Measurements from ENCODE around the gene SORL1. TPM values are rescaled to one million over a fixed set of nuclear protein-coding genes. Genes with fewer than 3 reads are reported as not detected.

SORL1 gene
- total RNA-seq, 1 donor from 2014 or later: 39.0 TPM

DNA sequence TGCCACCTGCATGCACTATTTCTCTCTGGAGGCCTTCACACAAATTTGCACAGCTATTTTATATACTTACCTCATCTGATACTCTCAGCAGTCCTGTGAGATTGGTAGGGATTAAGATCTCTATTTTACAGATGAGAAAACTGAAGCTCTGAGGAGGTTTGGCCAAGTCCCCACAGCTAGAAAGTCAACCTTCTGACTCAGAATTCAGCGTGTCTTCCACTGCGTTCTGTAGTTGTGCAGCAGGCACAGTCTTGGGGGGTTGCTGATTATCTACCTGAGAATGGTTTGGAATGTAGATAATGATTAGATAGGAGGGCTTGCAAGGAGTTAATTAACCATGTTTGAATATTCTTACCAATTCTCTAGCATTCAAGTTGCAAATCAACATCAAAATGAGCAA, 2.5 kb upstream of the SORL1 start:
- no peak overlapping the region for H3K4me3 Mint-ChIP-seq
- no peak for DNase-seq (ENCODE audit: extremely low spot score, unreplicated experiment)
- no peaks in the 10 kb centered on the region for H3K36me3 Mint-ChIP-seq
- TF ChIP-seq, protein P1, sequence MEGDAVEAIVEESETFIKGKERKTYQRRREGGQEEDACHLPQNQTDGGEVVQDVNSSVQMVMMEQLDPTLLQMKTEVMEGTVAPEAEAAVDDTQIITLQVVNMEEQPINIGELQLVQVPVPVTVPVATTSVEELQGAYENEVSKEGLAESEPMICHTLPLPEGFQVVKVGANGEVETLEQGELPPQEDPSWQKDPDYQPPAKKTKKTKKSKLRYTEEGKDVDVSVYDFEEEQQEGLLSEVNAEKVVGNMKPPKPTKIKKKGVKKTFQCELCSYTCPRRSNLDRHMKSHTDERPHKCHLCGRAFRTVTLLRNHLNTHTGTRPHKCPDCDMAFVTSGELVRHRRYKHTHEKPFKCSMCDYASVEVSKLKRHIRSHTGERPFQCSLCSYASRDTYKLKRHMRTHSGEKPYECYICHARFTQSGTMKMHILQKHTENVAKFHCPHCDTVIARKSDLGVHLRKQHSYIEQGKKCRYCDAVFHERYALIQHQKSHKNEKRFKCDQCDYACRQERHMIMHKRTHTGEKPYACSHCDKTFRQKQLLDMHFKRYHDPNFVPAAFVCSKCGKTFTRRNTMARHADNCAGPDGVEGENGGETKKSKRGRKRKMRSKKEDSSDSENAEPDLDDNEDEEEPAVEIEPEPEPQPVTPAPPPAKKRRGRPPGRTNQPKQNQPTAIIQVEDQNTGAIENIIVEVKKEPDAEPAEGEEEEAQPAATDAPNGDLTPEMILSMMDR (conservative IDR thresholded peaks at IDR 0.05): no peak
- H3K4me1 Mint-ChIP-seq (ENCODE audit: unreplicated experiment): peaks cover 33% of the 10 kb centered on the region
- no peak overlapping the region for H3K27ac Mint-ChIP-seq
- peaks cover 3% of the 10 kb centered on the region for H3K9me3 Mint-ChIP-seq
- peaks cover 10% of the 10 kb centered on the region for H3K27me3 Mint-ChIP-seq

DNA sequence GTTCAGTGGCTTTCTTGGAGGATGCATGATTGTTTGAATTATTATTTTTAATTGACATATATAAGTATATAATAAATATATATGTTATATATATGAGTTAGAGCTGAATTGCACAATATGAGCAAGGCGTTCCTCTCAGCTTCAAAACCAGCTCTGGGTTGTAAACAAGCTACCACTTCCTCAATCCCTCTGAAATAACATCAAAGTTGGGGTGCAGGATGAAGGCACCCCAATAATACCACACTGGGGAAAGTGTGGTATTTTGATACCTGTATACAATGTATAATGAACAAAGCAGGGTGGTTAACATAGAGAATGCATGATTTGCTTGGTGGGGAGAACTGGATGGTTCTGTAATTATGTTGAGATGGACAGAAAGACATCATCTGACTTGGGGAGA, 1.7 kb upstream of the SORL1 start:
- TF ChIP-seq, protein P1 (conservative IDR thresholded peaks at IDR 0.05): no peak
- H3K36me3 Mint-ChIP-seq: no peaks in the 10 kb centered on the region
- DNase-seq (ENCODE audit: extremely low spot score, unreplicated experiment): no peak
- H3K27me3 Mint-ChIP-seq: peaks cover 10% of the 10 kb centered on the region
- peaks cover 3% of the 10 kb centered on the region for H3K9me3 Mint-ChIP-seq
- peak overlapping the region; percentile 40 for H3K27ac Mint-ChIP-seq
- H3K4me3 Mint-ChIP-seq: peak overlapping the region; percentile 87
- peaks cover 38% of the 10 kb centered on the region for H3K4me1 Mint-ChIP-seq (ENCODE audit: unreplicated experiment)

DNA sequence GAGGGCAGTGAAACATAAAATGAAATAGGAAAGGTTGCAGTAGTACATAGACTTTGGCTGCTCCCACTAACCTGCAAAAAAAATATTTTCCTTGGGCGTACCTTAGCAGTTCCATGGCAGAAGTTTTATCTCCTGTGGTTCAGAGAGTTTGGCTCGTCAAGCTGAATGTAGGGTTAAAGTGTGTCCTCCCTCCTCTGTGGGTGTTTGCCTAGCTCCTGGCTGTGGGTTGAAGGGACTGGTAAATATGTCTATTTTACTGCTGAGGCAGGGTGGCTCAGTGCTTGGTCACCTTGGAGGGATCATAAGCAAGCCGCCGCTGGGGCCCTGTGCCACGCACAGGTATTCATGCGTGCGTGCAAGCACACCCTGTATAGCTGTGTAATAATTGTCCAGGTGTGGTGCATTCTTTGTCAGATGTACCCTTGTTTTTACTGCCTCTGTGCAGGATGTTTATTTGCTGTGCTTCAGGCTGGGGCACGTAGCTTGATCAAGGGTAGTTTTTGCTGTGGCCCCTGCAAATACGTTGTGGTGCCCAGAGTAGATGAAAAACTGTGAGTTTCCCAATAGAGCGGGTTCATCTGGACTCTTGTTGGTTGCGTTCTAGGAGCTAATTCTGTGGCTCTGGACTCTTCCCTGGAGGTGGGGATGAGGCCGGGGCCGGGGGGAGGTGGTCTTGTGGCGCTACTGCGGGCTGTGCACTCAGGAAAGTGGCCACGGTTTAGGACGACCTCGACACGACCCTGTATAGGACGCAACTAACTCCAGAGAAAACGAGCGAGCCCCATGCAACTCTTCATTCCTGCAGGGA, 732 bp upstream of the SORL1 start:
- H3K27me3 Mint-ChIP-seq: peaks cover 10% of the 10 kb centered on the region
- DNase-seq (ENCODE audit: extremely low spot score, unreplicated experiment): no peak
- H3K36me3 Mint-ChIP-seq: no peaks in the 10 kb centered on the region
- peak overlapping the region; percentile 90 for H3K27ac Mint-ChIP-seq
- peaks cover 32% of the 10 kb centered on the region for H3K4me1 Mint-ChIP-seq (ENCODE audit: unreplicated experiment)
- H3K9me3 Mint-ChIP-seq: peaks cover 3% of the 10 kb centered on the region
- TF ChIP-seq, protein P1 (conservative IDR thresholded peaks at IDR 0.05): no peak
- H3K4me3 Mint-ChIP-seq: peak overlapping the region; percentile 87

DNA sequence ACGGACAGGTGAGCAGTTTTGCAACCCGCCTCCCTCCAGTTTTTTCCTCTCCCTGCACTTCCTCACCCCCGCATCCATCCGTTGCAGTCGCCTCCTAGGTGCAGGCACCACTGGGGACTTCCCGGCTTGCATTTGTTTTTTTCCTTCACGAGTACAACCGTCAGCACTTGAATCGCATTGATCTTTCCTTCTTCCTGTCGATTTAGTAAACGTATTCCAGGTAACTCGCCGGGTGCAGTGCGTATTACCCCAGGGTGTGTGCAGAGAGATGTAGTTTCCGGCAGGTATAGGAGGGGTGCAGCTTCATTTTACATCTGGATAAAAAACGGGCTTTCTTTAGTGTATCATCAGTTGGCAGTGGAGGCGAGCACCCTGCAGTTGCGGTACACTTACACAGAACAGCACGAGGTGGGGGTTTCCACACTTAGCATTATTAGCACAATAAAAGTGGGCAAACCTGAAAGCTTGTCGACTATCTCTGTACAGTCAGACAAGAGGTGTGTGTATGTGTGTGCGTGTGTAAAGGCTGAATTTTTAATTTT, 566 bp downstream of the SORL1 start, which contains the start of gene SORL1-AS1:
TSS of gene SORL1-AS1 (minus strand) at position 359 of the 542 bp plus-strand sequence.
- Mint-ChIP-seq H3K36me3 (peaks cover 5% of the 10 kb centered on the region), H3K27ac (peak within 1 kb of the TSS; percentile 90), H3K4me3 (peak within 1 kb of the TSS; percentile 93), H3K4me1 (ENCODE audit: unreplicated experiment) (peaks cover 34% of the 10 kb centered on the region), H3K27me3 (peaks cover 10% of the 10 kb centered on the region), H3K9me3 (peaks cover 3% of the 10 kb centered on the region)
- TF ChIP-seq, protein P1 (conservative IDR thresholded peaks at IDR 0.05): no peak
- no peak for DNase-seq (ENCODE audit: extremely low spot score, unreplicated experiment)

DNA sequence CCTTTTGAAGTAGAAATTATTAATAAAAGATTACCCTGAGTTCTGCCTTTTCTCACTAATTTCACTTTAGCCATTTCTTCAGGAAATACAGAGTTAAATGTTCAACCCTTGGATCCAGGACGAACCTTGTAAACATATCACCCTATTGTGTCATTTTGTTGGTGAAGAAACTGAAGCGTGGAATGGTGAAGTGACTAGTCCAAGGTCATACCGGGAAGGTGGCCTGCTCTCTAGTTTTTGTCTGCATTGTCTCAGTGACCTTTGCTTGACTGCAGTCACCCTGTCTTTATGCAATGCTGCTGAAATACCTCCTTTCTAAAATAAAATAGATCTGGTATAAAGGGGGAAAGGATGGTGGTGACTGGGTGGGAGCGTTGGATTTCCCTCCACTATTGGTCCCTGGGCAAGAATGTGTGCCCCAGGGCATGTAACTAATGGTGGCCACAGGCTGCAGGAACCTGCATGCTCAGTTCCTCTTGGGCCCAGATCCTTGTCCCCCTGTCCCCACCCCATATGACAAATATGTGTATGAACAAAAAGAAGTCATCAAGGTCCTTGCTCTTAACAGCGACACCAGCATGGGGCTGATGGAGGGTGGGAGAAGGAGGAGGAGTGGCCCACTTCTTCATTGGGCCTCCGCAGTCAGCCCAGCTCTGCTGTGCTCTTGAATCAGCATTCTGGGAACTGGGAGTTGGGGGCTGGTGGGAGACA, 1.6 kb downstream of the SORL1 start:
- H3K4me3 Mint-ChIP-seq: peak overlapping the region; percentile 93

More for the DNA sequence above, 1.6 kb downstream of the SORL1 start:
- DNase-seq (ENCODE audit: extremely low spot score, unreplicated experiment): no peak
- peaks cover 10% of the 10 kb centered on the region for H3K27me3 Mint-ChIP-seq
- H3K27ac Mint-ChIP-seq: no peak overlapping the region
- peaks cover 5% of the 10 kb centered on the region for H3K36me3 Mint-ChIP-seq
- TF ChIP-seq, protein P1 (conservative IDR thresholded peaks at IDR 0.05): no peak
- H3K4me1 Mint-ChIP-seq (ENCODE audit: unreplicated experiment): peaks cover 34% of the 10 kb centered on the region
- H3K9me3 Mint-ChIP-seq: peaks cover 3% of the 10 kb centered on the region
